Upper lobe of right lung (tissue), 1 donor: ENCODE results near the gene COMMD9. TPM values are rescaled to one million over a fixed set of nuclear protein-coding genes. Genes with fewer than 3 reads are reported as not detected.

Experiments used
- ATAC-seq: fragments of 200-7000 bp; cut with Tn5 transposase; one replicate; pipeline ENCODE4 v1.9.1; 2020; ENCODE audit warnings: mild to moderate bottlenecking, moderate library complexity
- DNase-seq: peaks from one replicate; pipeline ENCODE4 v3.0.0-alpha.2; 2020
- H3K27ac ChIP-seq: fragments of 200-600 bp; one replicate; pipeline ENCODE4 v1.8.0; 2022
- H3K27me3 ChIP-seq: fragments of 200-600 bp; one replicate; pipeline ENCODE4 v1.8.0; 2022; ENCODE audit warnings: mild to moderate bottlenecking
- H3K36me3 ChIP-seq: fragments of 200-600 bp; one replicate; pipeline ENCODE4 v1.8.0; 2022
- H3K4me1 ChIP-seq: fragments of 200-600 bp; one replicate; pipeline ENCODE4 v1.8.0; 2022
- H3K4me3 ChIP-seq: fragments of 200-600 bp; one replicate; pipeline ENCODE4 v1.8.0; 2022; ENCODE audit warnings: mild to moderate bottlenecking
- H3K9me3 ChIP-seq: fragments of 200-600 bp; one replicate; pipeline ENCODE4 v1.8.0; 2022
- CTCF ChIP-seq: fragments of 200-600 bp; IDR thresholded peaks from one replicate; pipeline ENCODE4 v1.8.0; 2022; ENCODE audit warnings: antibody characterized with exemption
- intact Hi-C: fragments of 100-400 bp; cut with DNase I; formaldehyde crosslinking; loops from one replicate; pipeline ENCODE4 v1.11.0; 2022
- total RNA-seq: library from RNA; stranded (reverse); fragmentation: NEBNext Ultra II Directional; extraction: Animal tissue kit (Norgen Biotek cat#: 25700); gene quantifications from one replicate; pipeline ENCODE4 v1.2.1, GENCODE V29; 2021
- donor health status: DM: no; HTN: yes; CAD: no; lungs with severe emphysema.

COMMD9 gene
- total RNA-seq, 1 donor from 2014 or later, result 74.5 TPM

- H3K27ac ChIP-seq, result no peak overlapping the region
- H3K4me1 ChIP-seq, result no peaks in the 10 kb centered on the region
- H3K9me3 ChIP-seq, result no peaks in the 10 kb centered on the region
- no peak for TF ChIP-seq CTCF
- no peak for DNase-seq
- intact Hi-C loops, result no loop called here
- no peak for ATAC-seq
- H3K36me3 ChIP-seq, result peaks cover 50% of the 10 kb centered on the region
- no peak overlapping the region for H3K4me3 ChIP-seq
- H3K27me3 ChIP-seq, result no peaks in the 10 kb centered on the region
Observed at GRCh38 chr11:36270701-36271100, 18.5 kb downstream of the COMMD9 start.

GRCh38 chr11:36268337-36268985 is 20.8 kb downstream of the COMMD9 start:
- H3K27ac ChIP-seq, result no peak overlapping the region
- no peaks in the 10 kb centered on the region for H3K27me3 ChIP-seq
- no peak overlapping the region for H3K4me3 ChIP-seq
- peaks cover 28% of the 10 kb centered on the region for H3K36me3 ChIP-seq
- intact Hi-C loops, result loop anchor here (5.0 kb wide), 1 partner anchor 651 kb away; the partner anchor contains the start of gene FJX1
- no peak for DNase-seq
- ATAC-seq, result peak; percentile 21
- H3K4me1 ChIP-seq, result no peaks in the 10 kb centered on the region
- H3K9me3 ChIP-seq, result no peaks in the 10 kb centered on the region
- no peak for TF ChIP-seq CTCF

GRCh38 chr11:36266767-36267166 is 22.5 kb downstream of the COMMD9 start:
- H3K4me3 ChIP-seq, result no peak overlapping the region
- no peak for ATAC-seq
- no peaks in the 10 kb centered on the region for H3K9me3 ChIP-seq
- intact Hi-C loops, result loop anchor here (5.0 kb wide), 1 partner anchor 649 kb away; the partner anchor contains the start of gene FJX1
- TF ChIP-seq CTCF, result no peak
- no peak for DNase-seq
- no peaks in the 10 kb centered on the region for H3K4me1 ChIP-seq
- H3K27ac ChIP-seq, result no peak overlapping the region
- H3K36me3 ChIP-seq, result peaks cover 13% of the 10 kb centered on the region
- no peaks in the 10 kb centered on the region for H3K27me3 ChIP-seq

- H3K27me3 ChIP-seq, result no peaks in the 10 kb centered on the region
- intact Hi-C loops, result loop anchor here (5.0 kb wide), 1 partner anchor 649 kb away; the partner anchor contains the start of gene FJX1
- TF ChIP-seq CTCF, result peak; percentile 88
- DNase-seq, result peak; percentile 75
- H3K36me3 ChIP-seq, result peaks cover 7% of the 10 kb centered on the region
- no peak overlapping the region for H3K4me3 ChIP-seq
- no peaks in the 10 kb centered on the region for H3K4me1 ChIP-seq
- H3K9me3 ChIP-seq, result no peaks in the 10 kb centered on the region
- peak; percentile 81 for ATAC-seq
- no peak overlapping the region for H3K27ac ChIP-seq
Observed at GRCh38 chr11:36265793-36266628, 23.2 kb downstream of the COMMD9 start.

- no peak for DNase-seq
- no peak for ATAC-seq
- no peak for TF ChIP-seq CTCF
- Histone ChIP-seq H3K4me3 (no peak overlapping the region), H3K36me3 (no peaks in the 10 kb centered on the region), H3K9me3 (no peaks in the 10 kb centered on the region), H3K27ac (no peak overlapping the region), H3K27me3 (no peaks in the 10 kb centered on the region), H3K4me1 (no peaks in the 10 kb centered on the region)
- intact Hi-C loops, result loop anchor here (5.0 kb wide), 1 partner anchor 648 kb away; the partner anchor contains the start of gene FJX1
Observed at GRCh38 chr11:36264973-36265344, 24.3 kb downstream of the COMMD9 start.
